HCT116 (cell line): ENCODE measurements around the gene SEC14L3. TPM values are rescaled to one million over a fixed set of nuclear protein-coding genes. Genes with fewer than 3 reads are reported as not detected.

Experiments used
- ATAC-seq: fragments of 200-7000 bp; cut with Tn5 transposase; 2 replicates; pipeline ENCODE4 v1.9.1; 2020; ENCODE audit warnings: mild to moderate bottlenecking, moderate library complexity
- BruUV-seq: library from RNA; stranded (reverse); fragments of 400-500 nt; replicated peaks from 2 replicates; lab custom pipeline; 2021; lab: Mats Ljungman, UMichigan
- CTCF ChIA-PET: fragments of 300-600 bp; sonication (Branson Sonifier 250); formaldehyde crosslinking; loops from one replicate; lab custom pipeline; 2021; ENCODE audit warnings: antibody characterized with exemption; lab: Charles Lee
- POLR2A ChIA-PET: fragments of 300-600, 350-600 bp; sonication (Branson Sonifier 250); formaldehyde crosslinking; loops from one replicate; lab custom pipeline; 2021; ENCODE audit warnings: antibody characterized with exemption; lab: Charles Lee
- RAD21 ChIA-PET, 2 experiments: fragments of 300-600 bp; sonication (Branson Sonifier 250); formaldehyde crosslinking; loops; one replicate each; lab custom pipeline; 2023; ENCODE audit warnings: low total read pairs in 2 of 2; ENCODE audit not compliant: uncharacterized antibody in 2 of 2, unreplicated experiment in 2 of 2, low non-redundant PET in 1 of 2; lab: Charles Lee
- DNase-seq: peaks from one replicate; pipeline ENCODE4 v3.0.0-alpha.2; 2010; ENCODE audit warnings: low read depth, low spot score
- H2AFZ ChIP-seq: fragments of 200-600 bp; shearing (Covaris generic), sonication (generic); 2 replicates; pipeline ENCODE4 v1.6.1; 2017; ENCODE audit warnings: low read depth, mixed run types, mixed read lengths, antibody characterized with exemption, low read length; ENCODE audit not compliant: poor library complexity, severe bottlenecking
- H3K27ac ChIP-seq: 2 replicates; pipeline ENCODE4 v1.5.1; 2012; ENCODE audit warnings: low read depth, low read length
- H3K27me3 ChIP-seq: fragments of 200-600 bp; sonication (generic); 2 replicates; pipeline ENCODE4 v1.6.1; 2016; ENCODE audit warnings: mixed run types, low read length, mixed read lengths; ENCODE audit not compliant: insufficient read depth
- H3K36me3 ChIP-seq, 2 experiments: fragments of 200-500 bp in 1 of 2; fragments of 200-600 bp in 1 of 2; sonication (Bioruptor generic) in 1 of 2; sonication (generic) in 1 of 2; 2 replicates each; pipeline versions ENCODE4 v1.5.1 to v1.6.1; 2014 to 2016; ENCODE audit warnings: low read length in 2 of 2, inconsistent platforms in 1 of 2, mixed read lengths in 1 of 2, mixed run types in 1 of 2; ENCODE audit not compliant: insufficient read depth in 2 of 2, control insufficient read depth in 1 of 2
- H3K4me1 ChIP-seq, 2 experiments: fragments of 200-600 bp in 1 of 2; sonication (generic) in 1 of 2; 2 replicates each; pipeline versions ENCODE4 v1.5.1 to v1.6.1; 2012 to 2017; ENCODE audit warnings: low read length in 2 of 2, inconsistent platforms in 1 of 2, mild to moderate bottlenecking in 1 of 2, mixed read lengths in 1 of 2, mixed run types in 1 of 2, moderate library complexity in 1 of 2; ENCODE audit not compliant: insufficient read depth in 2 of 2, control insufficient read depth in 1 of 2
- H3K4me2 ChIP-seq: fragments of 200-600 bp; sonication (generic); 2 replicates; pipeline ENCODE4 v1.6.1; 2017; ENCODE audit warnings: mixed run types, low read length, mixed read lengths
- H3K4me3 ChIP-seq, 2 experiments: fragments of 200-600 bp in 1 of 2; sonication (generic) in 1 of 2; replicated peaks in 1 of 2; 2 replicates each; pipeline ENCODE4 v1.5.1; 2011 to 2016; ENCODE audit warnings: low read length in 2 of 2, control low read depth in 1 of 2, low read depth in 1 of 2, mild to moderate bottlenecking in 1 of 2, mixed read lengths in 1 of 2, mixed run types in 1 of 2
- H3K79me2 ChIP-seq: fragments of 200-600 bp; sonication (generic); 2 replicates; pipeline ENCODE4 v1.6.1; 2017; ENCODE audit warnings: mild to moderate bottlenecking, mixed run types, low read length, moderate library complexity, mixed read lengths; ENCODE audit not compliant: insufficient read depth
- H3K9ac ChIP-seq: fragments of 200-600 bp; sonication (generic); 2 replicates; pipeline ENCODE4 v1.6.1; 2016; ENCODE audit warnings: low read length, mixed read lengths
- H3K9me2 ChIP-seq: fragments of 200-600 bp; sonication (generic), shearing (Covaris generic); 2 replicates; pipeline ENCODE4 v1.6.1; 2017; ENCODE audit warnings: mixed run types, mild to moderate bottlenecking, moderate library complexity; ENCODE audit not compliant: insufficient read depth
- H3K9me3 ChIP-seq, 2 experiments: fragments of 200-500 bp in 1 of 2; fragments of 200-600 bp in 1 of 2; sonication (Bioruptor generic) in 1 of 2; sonication (generic) in 1 of 2; 2 replicates each; pipeline ENCODE4 v1.6.1; 2014 to 2017; ENCODE audit warnings: low read length in 2 of 2, mixed read lengths in 2 of 2, inconsistent platforms in 1 of 2, low read depth in 1 of 2, mild to moderate bottlenecking in 1 of 2, mixed run types in 1 of 2, moderate library complexity in 1 of 2; ENCODE audit not compliant: control insufficient read depth in 1 of 2, insufficient read depth in 1 of 2
- H4K20me1 ChIP-seq: fragments of 200-600 bp; sonication (generic), shearing (Covaris generic); 2 replicates; pipeline ENCODE4 v1.6.1; 2017; ENCODE audit warnings: mixed run types, mild to moderate bottlenecking, moderate library complexity; ENCODE audit not compliant: insufficient read depth
- CBX3 ChIP-seq: IDR thresholded peaks from 2 replicates; pipeline ENCODE4 v1.6.1; 2012; ENCODE audit warnings: low read depth
- CEBPB ChIP-seq: IDR thresholded peaks from 2 replicates; pipeline ENCODE4 v1.6.1; 2012; ENCODE audit warnings: low read depth
- CTCF ChIP-seq, 3 experiments: fragments of 200-600 bp in 1 of 3; sonication (generic) in 1 of 3; IDR thresholded peaks in 2 of 3; conservative IDR thresholded peaks in 1 of 3; 2 replicates each; pipeline ENCODE4 v1.5.1; 2012 to 2017; ENCODE audit warnings: low read depth in 2 of 3, low read length in 2 of 3, antibody characterized with exemption in 1 of 3, borderline replicate concordance in 1 of 3, control low read depth in 1 of 3, mild to moderate bottlenecking in 1 of 3, mixed read lengths in 1 of 3, mixed run types in 1 of 3, moderate library complexity in 1 of 3; ENCODE audit not compliant: insufficient read depth in 1 of 3
- EGR1 ChIP-seq: IDR thresholded peaks from 2 replicates; pipeline ENCODE4 v1.6.1; 2012; ENCODE audit warnings: low read depth
- EZH2 ChIP-seq: fragments of 200-600 bp; sonication (generic); IDR thresholded peaks from 2 replicates; pipeline ENCODE4 v1.6.1; 2017; ENCODE audit warnings: antibody characterized with exemption, mixed run types
- POLR2AphosphoS5 ChIP-seq: IDR thresholded peaks from 2 replicates; pipeline ENCODE4 v1.6.1; 2011; ENCODE audit warnings: mild to moderate bottlenecking, low read depth, low read length, moderate library complexity
- REST ChIP-seq: IDR thresholded peaks from 2 replicates; pipeline ENCODE4 v1.6.1; 2012; ENCODE audit warnings: low read depth
- SIN3A ChIP-seq: IDR thresholded peaks from 2 replicates; pipeline ENCODE4 v1.6.1; 2012; ENCODE audit warnings: low read depth
- SP1 ChIP-seq: IDR thresholded peaks from 2 replicates; pipeline ENCODE4 v1.6.1; 2012; ENCODE audit warnings: low read depth
- ZBTB33 ChIP-seq: IDR thresholded peaks from 2 replicates; pipeline ENCODE4 v1.6.1; 2011; ENCODE audit warnings: mild to moderate bottlenecking, low read length, moderate library complexity; ENCODE audit not compliant: insufficient replicate concordance; ENCODE audit errors: extremely low read depth
- intact Hi-C: fragments of 100-400 bp; cut with micrococcal nuclease; formaldehyde crosslinking; loops from 2 replicates; pipeline ENCODE4 v1.10.0; 2022
- total RNA-seq: library from RNA; stranded (reverse); gene quantifications from one replicate; pipeline ENCODE4 v1.2.1, GENCODE V29; 2021; ENCODE audit not compliant: unreplicated experiment

Gene SEC14L3
- total RNA-seq, 1 experiment from 2014 or later: not detected

- no peaks in the 10 kb centered on the region for H4K20me1 ChIP-seq
- H3K9me3 ChIP-seq: no peaks in the 10 kb centered on the region
- no peak overlapping the region for H2AFZ ChIP-seq
- H3K27ac ChIP-seq: no peak overlapping the region
- no peaks in the 10 kb centered on the region for H3K9me2 ChIP-seq
- RAD21 ChIA-PET: no interaction called here
- no peaks in the 10 kb centered on the region for H3K27me3 ChIP-seq
- no peak overlapping the region for H3K9ac ChIP-seq
- ATAC-seq (no peak), DNase-seq (no peak)
- CTCF ChIA-PET: interaction anchor here (1.2 kb wide), 1 partner anchor 51 kb away, joined by 4 read pairs; the partner anchor contains the start of gene RNF215
- BruUV-seq: no TSS peak
- no peak overlapping the region for H3K4me3 ChIP-seq
- H3K79me2 ChIP-seq: 0 out of 2 replicates have a peak, but pooled peaks cover 5% of the 10 kb centered on the region
- TF ChIP-seq CEBPB: no peak
- no peak for TF ChIP-seq EGR1
- TF ChIP-seq POLR2AphosphoS5: no peak
- no peak for TF ChIP-seq SP1
- TF ChIP-seq EZH2: no peak
- TF ChIP-seq REST: no peak
- no peak for TF ChIP-seq CBX3
- no peak for TF ChIP-seq SIN3A
- no peak for TF ChIP-seq ZBTB33
- TF ChIP-seq CTCF (IDR thresholded peaks at IDR 0.05 in 2 of 3, conservative IDR thresholded peaks at IDR 0.05 in 1 of 3; ENCODE audit: borderline replicate concordance in 1 of 3, insufficient read depth in 1 of 3, low read depth in 2 of 3, low read length in 2 of 3): no peak
- POLR2A ChIA-PET: interaction anchor here (1.7 kb wide), 1 partner anchor 12 kb away, joined by 5 read pairs; the partner anchor contains the start of gene MTFP1
- no peaks in the 10 kb centered on the region for H3K36me3 ChIP-seq
- intact Hi-C loops: no loop called here
- no peak overlapping the region for H3K4me2 ChIP-seq
- H3K4me1 ChIP-seq: peaks cover 11 to 45% of the 10 kb centered on the region in 2 experiments
These were observed 33.3 kb downstream of the SEC14L3 start for GRCh38 chr22:30438559-30438958.
